DMS 273 (cell line): ENCODE data around the gene NRCAM.
A peak's percentile ranks its signal among the peaks of the same experiment; 100 is the strongest.

Experiments used
- DNase-seq: peaks from one replicate; lab custom pipeline; 2025; ENCODE audit not compliant: unreplicated experiment; lab: John Stamatoyannopoulos, UW

Gene NRCAM

GRCh38 chr7:108425714-108426275, 30.4 kb downstream of the NRCAM start:
- no peak for DNase-seq

GRCh38 chr7:108424013-108424412, 32.2 kb downstream of the NRCAM start:
- no peak for DNase-seq

DNA sequence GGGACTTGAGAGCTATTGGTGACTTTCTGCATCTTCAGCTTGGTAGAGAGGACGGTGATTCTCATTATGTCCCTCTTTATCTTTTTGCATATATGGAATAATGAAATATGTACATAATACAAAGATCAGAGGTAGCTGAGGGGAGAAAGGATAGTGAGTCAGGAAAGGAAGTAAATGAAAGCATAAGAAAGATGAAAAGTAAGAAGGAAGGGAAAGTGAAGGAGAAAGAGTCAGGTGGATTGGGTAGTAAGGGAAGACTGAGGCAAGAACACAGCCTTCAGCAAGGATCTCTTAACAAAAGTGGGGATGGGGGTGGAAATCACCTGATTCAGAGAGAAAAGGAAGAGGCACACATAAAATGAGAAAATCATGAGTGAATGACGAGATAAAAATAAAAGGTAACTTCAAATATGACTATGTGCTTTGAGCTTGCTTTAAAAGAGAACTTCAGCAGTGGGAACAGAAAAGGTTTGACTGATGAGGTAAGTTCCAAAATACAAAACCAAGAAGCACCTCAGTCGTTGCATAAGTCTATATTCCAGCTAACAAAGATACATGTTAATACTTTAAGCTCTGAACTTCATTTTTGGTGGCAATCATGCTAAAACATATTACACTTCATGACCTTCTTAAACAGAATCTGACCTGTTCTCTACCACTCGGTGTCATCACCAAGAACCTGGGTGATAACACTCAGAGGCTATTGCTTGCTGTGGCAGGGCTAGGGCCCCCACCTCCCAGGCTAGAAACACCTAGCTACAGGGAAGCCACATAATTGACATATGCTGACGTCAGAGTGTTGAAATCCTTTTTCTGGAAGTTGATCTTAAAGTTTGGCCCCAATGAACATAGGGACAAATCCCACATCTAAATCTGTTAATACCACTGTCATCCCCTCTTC, 32.9 kb downstream of the NRCAM start:
- no peak for DNase-seq

DNA sequence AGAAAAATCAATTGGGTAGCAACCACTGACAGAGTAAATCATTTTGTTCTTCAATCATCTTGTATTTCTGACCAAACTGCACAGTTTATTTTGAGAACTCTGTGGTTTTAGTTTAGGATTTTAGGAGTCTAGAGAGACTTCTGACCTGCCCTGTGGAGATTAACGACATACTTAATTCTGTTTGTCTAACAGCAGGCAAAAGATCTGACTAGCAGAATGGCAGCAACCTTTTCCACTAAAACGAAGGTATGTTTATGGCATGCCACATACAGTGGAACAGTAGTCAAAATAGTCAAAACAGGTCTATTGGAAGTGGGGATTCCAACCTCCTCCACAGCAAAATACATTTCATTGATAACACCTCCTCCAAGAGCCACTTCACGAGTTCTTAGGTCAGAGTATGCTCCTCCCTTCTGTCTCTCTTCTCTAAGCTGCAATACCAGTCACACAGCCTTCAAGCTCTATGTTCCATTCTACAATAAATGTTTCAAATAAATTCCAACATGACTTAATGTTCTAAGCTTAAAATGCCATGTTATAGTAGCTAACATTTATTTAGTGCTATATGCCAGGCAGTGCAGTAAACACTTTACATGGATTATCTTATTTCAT, 34.4 kb downstream of the NRCAM start:
- DNase-seq: peak; percentile 21

DNA sequence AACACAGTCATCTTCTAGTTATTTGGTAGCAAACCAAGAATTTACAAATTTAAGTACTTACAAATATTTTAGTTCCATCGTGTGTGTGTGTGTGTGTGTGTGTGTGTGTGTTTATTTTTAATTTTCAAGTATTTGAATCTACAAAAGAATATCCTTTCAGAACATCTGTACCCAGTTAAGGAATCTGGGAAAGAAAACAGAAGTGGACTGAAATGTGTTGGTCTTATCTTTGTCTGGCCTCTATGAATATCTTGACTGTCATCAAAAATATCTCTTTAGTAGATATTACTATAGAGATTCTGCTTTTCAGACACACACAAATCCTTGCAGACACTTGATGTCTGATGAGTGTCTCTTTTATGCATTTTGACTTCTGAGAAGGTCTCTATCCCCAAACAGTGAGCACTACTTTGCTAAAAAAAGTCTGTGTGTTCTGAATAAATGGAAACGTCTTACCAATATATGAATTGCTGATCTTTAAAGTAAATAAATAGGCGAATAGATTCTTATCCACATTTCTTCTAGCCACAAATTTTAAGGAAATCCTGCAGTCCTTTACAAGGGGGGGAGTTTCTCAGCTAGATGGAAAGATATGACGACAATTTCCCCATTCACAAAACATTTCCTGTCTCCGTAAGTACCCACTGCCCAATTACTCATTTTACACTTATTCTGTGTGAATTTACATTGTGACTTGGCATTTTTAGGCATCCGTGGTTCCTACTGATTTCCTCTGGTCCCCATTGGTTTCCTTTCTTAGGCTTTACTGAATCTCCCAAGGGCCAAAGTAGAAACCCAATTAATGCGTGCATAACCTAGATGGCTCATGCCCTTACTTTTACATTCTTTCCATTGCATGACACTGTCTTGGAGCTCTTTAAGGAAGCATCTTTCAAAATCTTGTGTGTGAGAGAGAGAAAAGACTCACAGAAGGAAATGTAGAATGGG, 36.0 kb downstream of the NRCAM start:
- DNase-seq: no peak

DNA sequence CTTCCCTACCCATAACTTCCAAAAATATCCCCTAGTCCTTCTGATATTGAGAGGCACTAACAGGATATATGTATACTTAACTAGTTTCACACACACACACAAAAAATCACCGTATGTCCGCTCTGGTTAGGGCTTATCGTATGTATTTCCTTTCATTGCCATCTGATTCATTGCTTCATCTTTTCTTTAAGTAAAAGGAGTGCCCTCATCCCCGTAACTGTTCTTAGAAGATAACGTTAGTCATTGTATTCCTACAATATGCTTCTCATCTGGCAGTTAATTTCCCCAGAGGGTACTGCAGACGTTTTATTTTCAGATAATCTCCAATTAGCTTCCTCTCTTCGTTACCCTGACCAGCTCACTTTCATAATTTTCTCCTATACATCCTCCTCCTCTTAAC, 37.3 kb downstream of the NRCAM start:
- peak; percentile 48 for DNase-seq

- DNase-seq: no peak
These were observed 38.3 kb downstream of the NRCAM start for GRCh38 chr7:108417926-108418325.

DNA sequence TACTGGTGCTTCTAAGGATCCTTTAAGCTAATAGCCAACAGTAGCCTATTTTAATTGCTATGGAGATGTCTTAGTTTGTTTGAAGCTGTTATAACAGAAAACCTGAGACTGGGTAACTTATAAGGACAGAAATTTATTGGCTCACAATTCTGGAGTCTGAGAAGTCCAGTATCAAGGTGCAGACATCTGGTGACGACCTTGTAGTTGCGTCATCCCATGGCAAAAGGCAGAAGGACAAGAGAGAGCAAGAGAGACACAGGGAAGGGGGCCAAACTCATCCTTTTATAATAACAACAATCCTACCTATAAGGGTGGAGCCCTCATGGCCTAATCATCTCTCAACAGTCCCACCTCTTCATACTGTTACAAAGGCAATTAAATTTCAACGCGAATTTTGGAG, 39.1 kb downstream of the NRCAM start:
- no peak for DNase-seq

DNA sequence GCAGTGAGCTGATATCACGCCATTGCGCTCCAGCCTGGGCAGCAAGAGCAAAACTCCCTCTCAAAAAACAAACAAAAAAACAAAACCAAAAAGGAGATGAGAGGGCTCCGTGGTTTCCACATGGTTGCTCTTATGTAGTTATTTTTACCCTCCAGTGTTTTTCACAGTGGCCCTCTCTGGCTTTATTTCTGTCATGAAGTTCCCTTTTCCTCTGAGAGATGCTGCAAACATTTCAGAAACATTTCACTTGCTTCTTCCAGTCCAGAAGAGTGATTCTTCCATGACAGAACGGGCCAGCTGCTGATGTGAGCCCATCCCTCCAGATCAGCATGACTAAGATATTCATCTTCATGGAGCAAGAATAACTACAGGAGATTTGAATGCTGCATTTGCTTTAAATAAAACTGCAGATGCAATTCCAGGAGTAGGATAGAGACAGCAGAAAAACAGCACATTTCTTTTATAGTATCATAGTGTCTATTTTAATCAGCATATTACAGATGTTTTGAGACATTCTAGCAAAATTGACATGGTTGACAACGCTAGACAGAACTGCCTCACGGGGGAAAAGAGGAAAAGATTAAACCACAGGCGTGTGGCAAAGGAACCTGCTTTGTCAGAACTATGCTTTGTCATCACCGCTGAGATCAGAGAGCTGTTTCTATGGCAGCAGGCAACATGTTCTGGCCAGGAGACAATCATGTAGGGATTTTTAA, 40.3 kb downstream of the NRCAM start:
- DNase-seq: peak; percentile 60

DNA sequence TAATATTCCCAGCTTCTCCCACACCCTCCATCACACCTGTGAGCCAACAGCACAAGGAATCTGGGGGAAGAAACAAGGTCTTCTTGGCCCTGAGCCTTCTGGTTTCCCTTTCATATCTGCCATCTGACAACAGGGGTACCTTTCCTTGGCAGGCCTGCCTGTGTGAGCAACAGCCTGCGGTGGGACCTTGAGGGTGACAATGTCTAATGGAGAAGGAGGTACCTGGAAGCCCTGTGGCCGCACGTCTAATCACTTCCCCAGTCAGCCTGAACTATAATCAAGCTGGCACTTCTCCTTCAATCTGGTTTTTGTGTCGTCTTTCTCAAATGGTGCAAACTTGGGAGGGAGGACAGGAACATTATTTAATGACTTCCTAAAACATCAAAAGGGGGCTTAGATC, 41.2 kb downstream of the NRCAM start:
- no peak for DNase-seq

DNA sequence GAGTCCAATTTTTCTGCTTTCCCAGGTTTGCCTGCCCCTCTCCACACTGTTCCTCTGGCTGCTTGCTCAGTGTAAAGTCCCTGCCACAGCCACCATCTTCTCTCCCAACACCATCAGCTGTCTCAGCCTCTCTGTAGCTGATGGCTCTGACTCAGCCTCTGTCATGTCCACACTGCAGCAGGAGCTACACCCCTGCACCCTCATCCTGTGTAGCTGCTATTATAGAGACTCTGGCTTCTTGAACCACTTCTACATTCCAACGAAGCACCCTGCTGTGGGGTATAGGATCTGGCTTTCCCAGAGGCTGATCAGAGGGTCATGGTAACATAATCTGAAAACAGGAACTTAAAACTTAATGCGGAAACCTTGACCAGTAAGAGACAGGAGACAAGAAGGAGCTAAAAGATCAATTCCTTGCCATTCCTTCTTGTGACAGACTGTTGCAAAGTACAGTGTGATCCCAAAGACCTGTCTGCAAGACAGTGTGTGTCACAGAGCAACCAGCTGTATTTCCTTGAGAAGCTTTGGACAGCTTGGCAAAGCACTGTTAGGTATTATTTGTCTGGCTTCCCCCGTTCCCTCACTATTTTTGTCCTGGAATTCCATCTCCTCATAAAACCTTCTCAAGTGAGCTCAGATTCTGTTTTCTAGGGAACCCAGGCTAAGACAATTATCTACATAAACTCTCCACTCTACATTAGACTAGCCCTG, 42.3 kb downstream of the NRCAM start:
- peak; percentile 32 for DNase-seq

GRCh38 chr7:108413337-108413736, 42.9 kb downstream of the NRCAM start:
- DNase-seq: no peak

GRCh38 chr7:108409146-108409545, 47.1 kb downstream of the NRCAM start:
- peak; percentile 79 for DNase-seq

DNA sequence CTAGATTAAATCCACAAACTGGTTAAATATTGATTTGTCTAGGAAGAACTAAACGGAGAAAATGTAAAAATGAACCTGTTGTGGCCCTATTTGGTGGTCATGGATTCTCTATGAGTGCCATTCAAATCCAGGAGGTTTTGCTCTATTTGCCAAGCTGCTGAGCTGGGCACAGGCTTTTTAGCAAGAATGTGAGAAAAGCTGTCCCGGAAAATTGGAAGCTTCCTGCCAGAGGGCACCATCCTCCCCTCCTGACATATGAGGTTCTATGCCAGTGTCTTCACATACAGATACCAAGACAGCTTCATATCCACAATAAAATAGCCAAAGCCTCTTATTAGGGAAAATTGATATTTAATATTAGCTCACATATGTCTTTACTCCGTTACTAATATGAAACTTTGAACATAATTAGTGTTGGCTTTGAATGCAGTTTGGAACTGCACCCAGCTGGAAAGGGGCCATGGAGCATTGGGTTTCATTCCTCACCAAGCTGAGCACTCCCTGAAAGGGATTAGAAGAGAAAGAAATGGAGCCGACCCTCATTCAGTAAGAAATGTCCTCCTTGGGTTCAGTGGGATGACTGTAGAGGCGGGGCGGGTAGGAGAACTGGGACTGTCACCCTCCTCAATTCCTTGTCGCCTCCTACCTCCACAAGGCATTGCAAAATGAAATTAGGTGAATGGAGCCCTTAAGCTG, 47.8 kb downstream of the NRCAM start:
- DNase-seq: peak; percentile 85

GRCh38 chr7:108407676-108408075, 48.6 kb downstream of the NRCAM start:
- peak; percentile 78 for DNase-seq

DNA sequence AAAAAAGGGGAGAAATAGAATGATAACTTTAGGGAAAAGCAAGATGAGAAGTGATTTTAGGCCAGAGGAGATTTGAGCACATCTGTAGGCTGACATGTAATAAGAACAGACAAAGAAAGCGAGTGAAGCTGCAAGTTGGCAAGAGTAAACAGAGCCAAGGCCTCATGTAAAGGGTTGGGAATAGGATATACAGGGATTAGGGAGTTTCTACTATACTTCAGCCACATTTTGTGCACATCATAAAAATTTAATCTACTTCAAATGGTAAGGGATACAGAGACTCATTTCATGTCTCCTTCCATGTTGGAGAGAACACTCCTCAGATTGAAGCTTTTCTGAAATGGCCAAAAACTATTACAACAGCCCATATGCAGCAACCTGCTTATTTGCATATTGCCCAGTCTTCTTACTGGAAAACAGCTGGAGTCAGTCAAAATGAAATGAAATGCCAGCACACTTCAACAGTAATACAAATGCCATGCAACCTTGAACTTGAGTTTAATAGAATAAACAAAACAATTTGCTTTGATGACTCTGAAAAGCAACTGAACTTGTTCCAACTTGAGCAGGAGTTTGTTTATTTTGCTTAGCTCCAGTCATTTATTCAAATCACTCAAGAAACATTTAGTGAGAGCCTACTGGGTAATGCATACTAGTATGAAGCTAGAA, 49.9 kb downstream of the NRCAM start:
- peak; percentile 77 for DNase-seq

- DNase-seq: peak; percentile 33
These were observed 51.5 kb downstream of the NRCAM start for GRCh38 chr7:108404509-108405420.
